IgD-negative memory B cell (primary cell): ENCODE results near the gene KIF2C. TPM values are rescaled to one million over a fixed set of nuclear protein-coding genes. Genes with fewer than 3 reads are reported as not detected.

Experiments used
- H3K27ac Mint-ChIP-seq, 3 donors: one replicate each; pipeline ENCODE4 v1.8.0; 2020 to 2022; ENCODE audit warnings: mild to moderate bottlenecking in 3 of 3, mixed read lengths in 3 of 3, moderate library complexity in 1 of 3
- H3K27me3 Mint-ChIP-seq: one replicate; pipeline ENCODE4 v1.8.0; 2021; ENCODE audit warnings: mixed read lengths
- H3K36me3 Mint-ChIP-seq: one replicate; pipeline ENCODE4 v1.8.0; 2020; ENCODE audit warnings: mild to moderate bottlenecking, mixed read lengths
- H3K4me1 Mint-ChIP-seq, 3 donors: one replicate each; pipeline ENCODE4 v1.8.0; 2020 to 2022; ENCODE audit warnings: mixed read lengths in 3 of 3, mild to moderate bottlenecking in 1 of 3
- H3K4me3 Mint-ChIP-seq, 4 donors: one replicate each; pipeline ENCODE4 v1.8.0; 2020 to 2022; ENCODE audit warnings: mild to moderate bottlenecking in 4 of 4, mixed read lengths in 4 of 4, moderate library complexity in 3 of 4
- H3K9me3 Mint-ChIP-seq, 3 donors: one replicate each; pipeline ENCODE4 v1.8.0; 2020 to 2021; ENCODE audit warnings: mixed read lengths in 3 of 3, mild to moderate bottlenecking in 1 of 3
- polyA plus RNA-seq: library from polyadenylated mRNA; unstranded; fragments of 300-500 nt; fragmentation: Illumina TruSeq; gene quantifications from one replicate; pipeline ENCODE4 v1.2.3, GENCODE V29; 2021

Gene KIF2C
- polyA plus RNA-seq, 1 donor from 2014 or later: 0.39 TPM

DNA sequence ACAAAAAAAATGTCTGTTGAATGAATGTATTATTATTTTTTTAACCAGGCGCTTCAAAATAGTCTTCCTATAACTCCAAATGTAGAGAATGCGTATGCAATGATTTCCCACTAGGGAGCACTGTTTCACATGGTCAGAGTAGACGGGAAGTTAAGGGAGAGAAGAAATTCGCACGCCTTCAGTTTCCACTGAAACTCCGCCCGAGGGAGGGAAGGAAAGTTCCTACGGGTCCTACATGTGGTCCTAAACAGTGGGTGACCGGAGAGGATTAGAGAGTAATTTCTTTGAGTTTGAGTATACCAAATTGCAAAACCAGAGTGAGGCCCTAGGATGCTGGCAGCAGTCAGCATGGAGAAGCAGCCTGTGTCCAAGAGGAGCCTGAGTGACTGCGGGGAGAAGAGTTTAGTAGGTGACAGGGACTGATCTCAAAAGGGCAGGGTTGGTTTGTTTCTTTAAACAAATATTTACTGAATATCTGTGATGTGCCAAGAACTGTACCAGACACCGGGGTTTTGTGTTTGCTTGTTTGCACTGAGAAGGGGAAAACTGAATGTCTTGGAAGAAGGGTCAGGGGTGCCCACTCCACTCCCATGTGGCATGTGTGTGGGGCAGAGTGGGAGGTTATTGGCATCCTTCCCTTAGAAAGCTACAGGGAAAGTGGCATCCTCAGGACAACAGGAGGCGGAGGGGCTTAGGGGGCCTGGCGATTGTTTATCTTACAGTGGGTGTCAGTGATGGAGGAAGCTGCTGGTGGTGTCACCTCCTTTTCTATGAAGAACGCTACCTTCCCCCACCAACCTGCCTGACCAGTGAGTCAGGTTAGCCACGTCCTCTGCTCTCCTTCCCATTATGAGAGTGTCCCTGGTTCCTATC lies 31.4 kb upstream of the KIF2C start:
- H3K9me3 Mint-ChIP-seq: no peaks in the 10 kb centered on the region
- peak overlapping the region; percentile 11 to 76 (median 54) for H3K4me3 Mint-ChIP-seq
- peaks cover 14 to 19% (median 17%) of the 10 kb centered on the region in 3 donors for H3K4me1 Mint-ChIP-seq
- H3K36me3 Mint-ChIP-seq: peaks cover 2% of the 10 kb centered on the region
- peak overlapping the region in 1 of 3 donors; percentile 38 for H3K27ac Mint-ChIP-seq
- H3K27me3 Mint-ChIP-seq: no peaks in the 10 kb centered on the region

DNA sequence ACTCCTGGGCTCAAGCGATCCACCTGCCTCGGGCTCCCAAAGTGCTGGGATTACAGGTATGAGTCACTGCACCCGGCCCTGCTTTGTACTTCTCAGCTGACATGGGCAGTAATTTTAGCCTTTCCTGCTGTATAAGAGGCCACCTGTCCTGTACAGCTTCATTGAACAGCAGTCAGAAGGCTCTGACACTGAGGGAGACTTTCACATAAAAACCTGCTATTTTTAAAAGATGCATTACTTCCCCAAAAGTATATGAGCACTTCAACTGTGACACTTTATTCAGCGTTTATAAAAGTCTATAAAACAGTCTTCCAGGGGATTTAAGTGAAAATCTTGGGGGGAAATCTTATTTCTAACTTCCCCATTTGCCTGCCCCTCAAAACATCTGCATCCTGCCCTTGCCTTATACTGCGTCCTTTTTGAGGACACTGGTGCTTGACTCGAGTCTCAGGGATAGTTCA lies 26.3 kb upstream of the KIF2C start:
- H3K27ac Mint-ChIP-seq: peak overlapping the region; percentile 76 to 96 (median 85)

GRCh38 chr1:44714532-44714931 lies 25.1 kb upstream of the KIF2C start:
- Mint-ChIP-seq H3K36me3 (no peaks in the 10 kb centered on the region), H3K4me1 (peaks cover 29 to 35% (median 31%) of the 10 kb centered on the region in 3 donors), H3K27ac (peak overlapping the region; percentile 32 to 94 (median 88)), H3K4me3 (peak overlapping the region in 3 of 4 donors; percentile 75 to 90 (median 86)), H3K27me3 (no peaks in the 10 kb centered on the region), H3K9me3 (no peaks in the 10 kb centered on the region)

More for the DNA sequence above, 26.3 kb upstream of the KIF2C start:
- H3K4me3 Mint-ChIP-seq: peak overlapping the region; percentile 41 to 88 (median 82)
- peaks cover 2% of the 10 kb centered on the region for H3K36me3 Mint-ChIP-seq
- peaks cover 33 to 37% (median 34%) of the 10 kb centered on the region in 3 donors for H3K4me1 Mint-ChIP-seq
- no peaks in the 10 kb centered on the region for H3K27me3 Mint-ChIP-seq
- H3K9me3 Mint-ChIP-seq: no peaks in the 10 kb centered on the region

GRCh38 chr1:44714944-44715571 lies 24.6 kb upstream of the KIF2C start:
- no peaks in the 10 kb centered on the region for H3K27me3 Mint-ChIP-seq
- peak overlapping the region; percentile 32 to 94 (median 88) for H3K27ac Mint-ChIP-seq
- no peaks in the 10 kb centered on the region for H3K9me3 Mint-ChIP-seq
- peak overlapping the region in 3 of 4 donors; percentile 75 to 90 (median 86) for H3K4me3 Mint-ChIP-seq
- H3K36me3 Mint-ChIP-seq: no peaks in the 10 kb centered on the region
- H3K4me1 Mint-ChIP-seq: peaks cover 30 to 35% (median 31%) of the 10 kb centered on the region in 3 donors

- Mint-ChIP-seq H3K27me3 (no peaks in the 10 kb centered on the region), H3K4me3 (no peak overlapping the region), H3K9me3 (no peaks in the 10 kb centered on the region), H3K27ac (no peak overlapping the region), H3K4me1 (peaks cover 39 to 48% (median 41%) of the 10 kb centered on the region in 3 donors), H3K36me3 (no peaks in the 10 kb centered on the region)
These were observed 22.5 kb upstream of the KIF2C start for GRCh38 chr1:44717156-44717555.

GRCh38 chr1:44717653-44718052 lies 22.0 kb upstream of the KIF2C start:
- Mint-ChIP-seq H3K27ac (no peak overlapping the region), H3K36me3 (no peaks in the 10 kb centered on the region), H3K9me3 (no peaks in the 10 kb centered on the region), H3K4me3 (no peak overlapping the region), H3K4me1 (peaks cover 40 to 48% (median 40%) of the 10 kb centered on the region in 3 donors), H3K27me3 (no peaks in the 10 kb centered on the region)

DNA sequence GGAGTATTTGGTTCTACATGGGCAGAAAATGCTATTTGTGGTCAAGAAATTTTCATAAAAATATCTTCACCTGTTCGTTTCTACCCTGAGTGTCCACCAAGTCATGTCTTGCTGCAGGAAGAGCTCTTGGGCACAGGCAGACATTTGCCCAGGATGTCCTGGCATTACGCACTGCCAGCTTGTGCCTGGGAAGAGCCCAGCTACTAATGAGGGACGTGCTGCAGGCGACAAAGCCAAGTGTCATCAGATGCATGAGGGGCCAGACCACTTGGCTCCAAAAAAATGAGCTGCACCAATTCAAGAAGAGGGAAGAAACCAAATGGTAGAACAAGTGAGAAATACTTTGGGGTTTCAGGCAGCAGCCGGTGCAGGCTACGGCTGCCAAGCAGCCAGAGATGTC lies 21.5 kb upstream of the KIF2C start:
- no peak overlapping the region for H3K4me3 Mint-ChIP-seq
- H3K27me3 Mint-ChIP-seq: no peaks in the 10 kb centered on the region
- H3K36me3 Mint-ChIP-seq: no peaks in the 10 kb centered on the region
- peaks cover 41 to 49% (median 42%) of the 10 kb centered on the region in 3 donors for H3K4me1 Mint-ChIP-seq
- no peak overlapping the region for H3K27ac Mint-ChIP-seq
- no peaks in the 10 kb centered on the region for H3K9me3 Mint-ChIP-seq

DNA sequence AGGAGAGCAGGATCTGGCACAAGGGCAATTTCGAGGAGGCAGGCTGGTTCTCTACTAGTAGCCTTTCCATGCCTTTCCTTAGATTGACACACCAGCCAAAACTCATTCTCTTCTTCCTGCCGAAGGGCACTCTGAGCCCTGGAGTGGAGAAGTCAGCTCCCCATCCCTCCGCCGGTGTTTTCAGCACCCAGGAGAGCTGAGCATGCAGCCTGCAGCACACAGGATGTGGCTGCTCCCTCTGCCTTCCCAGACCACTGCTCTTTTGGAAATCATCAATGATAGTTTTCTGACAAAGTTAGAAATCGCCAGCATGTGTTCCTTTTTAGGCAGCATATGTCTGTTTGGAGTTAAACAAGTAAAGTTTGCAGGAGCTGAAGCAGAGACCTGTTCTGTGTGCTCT lies 20.3 kb upstream of the KIF2C start:
- Mint-ChIP-seq H3K4me3 (peak overlapping the region in 1 of 4 donors; percentile 81), H3K36me3 (no peaks in the 10 kb centered on the region), H3K27me3 (no peaks in the 10 kb centered on the region), H3K27ac (peak overlapping the region in 2 of 3 donors; percentile 35 to 39), H3K4me1 (peaks cover 40 to 50% (median 41%) of the 10 kb centered on the region in 3 donors), H3K9me3 (no peaks in the 10 kb centered on the region)

DNA sequence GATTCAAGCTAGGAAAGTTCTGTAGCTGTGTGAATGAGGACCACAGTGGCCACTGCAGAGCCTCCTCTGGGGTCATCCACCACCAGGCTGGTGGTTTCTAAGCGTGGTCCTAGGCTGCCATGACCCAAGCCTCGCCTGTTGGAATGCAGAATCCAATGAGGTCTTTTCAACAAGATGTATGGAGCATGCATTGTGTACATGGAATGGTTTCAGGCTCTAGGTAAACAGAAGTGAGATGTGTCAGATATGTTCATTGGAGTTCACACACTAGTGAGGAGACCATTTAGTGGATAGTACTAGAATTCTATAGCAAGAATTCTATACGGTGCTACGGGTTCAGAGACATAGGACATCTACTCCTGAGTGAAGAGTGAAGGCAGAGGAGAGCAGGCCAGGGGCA lies 19.4 kb upstream of the KIF2C start:
- Mint-ChIP-seq H3K27me3 (no peaks in the 10 kb centered on the region), H3K36me3 (no peaks in the 10 kb centered on the region), H3K9me3 (no peaks in the 10 kb centered on the region), H3K4me1 (peaks cover 33 to 49% (median 36%) of the 10 kb centered on the region in 3 donors), H3K27ac (peak overlapping the region in 2 of 3 donors; percentile 82 to 99), H3K4me3 (peak overlapping the region in 1 of 4 donors; percentile 93)

DNA sequence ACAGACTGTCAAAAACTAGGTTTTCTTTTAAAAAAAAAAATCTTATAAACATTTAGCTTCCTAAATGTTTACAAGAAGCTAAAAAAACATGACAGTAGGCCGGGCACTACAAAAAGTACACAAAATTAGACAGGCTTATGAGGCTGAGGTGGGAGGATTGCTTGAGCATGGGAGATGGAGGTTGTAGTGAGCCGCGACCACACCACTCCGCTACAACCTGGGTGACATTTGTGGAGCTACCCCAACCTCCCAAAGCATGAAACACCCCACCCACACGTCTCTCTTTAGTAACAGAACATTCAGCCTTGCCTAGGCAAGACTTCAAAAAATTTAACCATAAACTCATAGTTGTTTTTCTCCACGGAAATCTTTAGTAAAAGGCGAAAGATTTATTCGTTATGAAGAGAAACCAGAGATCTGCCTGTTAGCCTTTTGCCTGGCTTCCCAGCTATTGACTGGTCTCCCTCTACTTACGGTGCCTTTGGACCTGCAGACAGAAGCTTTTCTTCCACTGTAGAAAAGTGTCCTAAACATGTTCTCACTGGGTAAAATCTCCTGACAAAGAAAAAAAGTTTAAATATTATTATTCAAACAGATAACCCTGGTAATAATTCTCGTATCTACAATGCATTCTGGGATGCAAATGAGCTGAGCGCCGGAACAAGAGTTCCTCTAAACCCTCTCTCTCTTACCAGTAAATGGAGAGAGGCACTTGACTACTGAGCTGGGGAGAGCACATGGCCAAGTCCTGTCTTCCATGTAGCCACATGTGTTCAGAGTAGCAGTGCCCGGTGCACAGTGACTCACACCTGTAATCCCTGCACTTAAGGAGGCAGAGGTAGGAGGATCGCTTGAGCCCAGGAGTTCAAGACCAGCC lies 17.9 kb upstream of the KIF2C start:
- Mint-ChIP-seq H3K27me3 (no peaks in the 10 kb centered on the region), H3K9me3 (no peaks in the 10 kb centered on the region), H3K36me3 (no peaks in the 10 kb centered on the region), H3K27ac (peak overlapping the region; percentile 82 to 99 (median 99)), H3K4me1 (peaks cover 24 to 45% (median 30%) of the 10 kb centered on the region in 3 donors), H3K4me3 (peak overlapping the region; percentile 35 to 93 (median 61))

GRCh38 chr1:44723064-44723463 lies 16.6 kb upstream of the KIF2C start:
- no peaks in the 10 kb centered on the region for H3K9me3 Mint-ChIP-seq
- H3K27ac Mint-ChIP-seq: peak overlapping the region; percentile 94 to 98 (median 95)
- H3K4me3 Mint-ChIP-seq: peak overlapping the region; percentile 61 to 95 (median 77)
- H3K4me1 Mint-ChIP-seq: peaks cover 24 to 43% (median 30%) of the 10 kb centered on the region in 3 donors
- H3K36me3 Mint-ChIP-seq: no peaks in the 10 kb centered on the region
- no peaks in the 10 kb centered on the region for H3K27me3 Mint-ChIP-seq

- Mint-ChIP-seq H3K9me3 (no peaks in the 10 kb centered on the region), H3K36me3 (no peaks in the 10 kb centered on the region), H3K4me1 (peaks cover 24 to 39% (median 30%) of the 10 kb centered on the region in 3 donors), H3K27me3 (no peaks in the 10 kb centered on the region), H3K4me3 (peak overlapping the region; percentile 61 to 95 (median 77)), H3K27ac (peak overlapping the region; percentile 94 to 98 (median 95))
These were observed 15.9 kb upstream of the KIF2C start for GRCh38 chr1:44723496-44724295.

GRCh38 chr1:44724296-44724954 lies 15.2 kb upstream of the KIF2C start:
- Mint-ChIP-seq H3K27ac (peak overlapping the region in 2 of 3 donors; percentile 63 to 66), H3K36me3 (no peaks in the 10 kb centered on the region), H3K27me3 (no peaks in the 10 kb centered on the region), H3K4me3 (no peak overlapping the region), H3K9me3 (no peaks in the 10 kb centered on the region), H3K4me1 (peaks cover 28 to 44% (median 35%) of the 10 kb centered on the region in 3 donors)
